SK-N-MC (cell line): ENCODE data around the gene GET3.

ENCODE experiments used
- EZH2 ChIP-seq: fragments of 200-600 bp; sonication (generic); IDR thresholded peaks from one replicate; pipeline ENCODE4 v1.6.1; 2017; ENCODE audit warnings: antibody characterized with exemption
- FOXP2 ChIP-seq: optimal IDR thresholded peaks from 2 replicates; pipeline ENCODE3; 2011; ENCODE audit warnings: mild to moderate bottlenecking, moderate library complexity; ENCODE audit not compliant: insufficient read depth; ENCODE audit errors: extremely low read length, control extremely low read depth
- POLR2AphosphoS5 ChIP-seq: IDR thresholded peaks from 2 replicates; pipeline ENCODE4 v1.6.1; 2012; ENCODE audit warnings: mild to moderate bottlenecking, low read depth, low read length, borderline replicate concordance

DNA sequence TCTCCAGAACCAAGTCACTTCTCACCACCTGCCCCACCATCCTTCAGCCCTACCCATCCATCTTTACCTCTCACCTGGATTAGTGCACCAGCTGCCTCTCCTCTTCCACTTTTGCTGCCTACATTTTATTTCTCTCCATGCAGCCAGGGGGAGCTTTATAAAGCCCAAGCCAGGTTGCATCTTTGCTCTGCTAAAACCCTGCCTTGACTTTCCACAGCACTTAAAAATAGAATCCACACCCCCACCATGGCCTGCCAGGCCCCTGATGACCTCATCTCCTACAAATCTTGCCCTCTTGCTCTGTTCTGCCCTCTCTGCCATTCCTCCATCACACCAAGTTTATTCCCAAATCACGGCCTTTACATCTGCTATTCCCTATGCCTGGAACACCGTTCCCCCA lies 36.3 kb downstream of the GET3 start:
- no peak for TF ChIP-seq EZH2
- no peak for TF ChIP-seq POLR2AphosphoS5
- no peak for TF ChIP-seq FOXP2
